CD4-positive, alpha-beta T cell (primary cell): Measurements from ENCODE around the gene MDM1. TPM values are rescaled to one million over a fixed set of nuclear protein-coding genes. Genes with fewer than 3 reads are reported as not detected.
A peak's percentile ranks its signal among the peaks of the same experiment; 100 is the strongest.

Source experiments
- ATAC-seq: fragments of 200-7000 bp; cut with Tn5 transposase; one replicate; pipeline ENCODE4 v1.10.0; 2022; ENCODE audit warnings: mild to moderate bottlenecking; ENCODE audit not compliant: poor library complexity
- CTCF ChIA-PET: fragments of 350-600 bp; sonication (Branson Sonifier 250); formaldehyde crosslinking; loops from one replicate; lab custom pipeline; 2021; ENCODE audit warnings: antibody characterized with exemption, inconsistent platforms; lab: Charles Lee
- POLR2A ChIA-PET: fragments of 350-600 bp; sonication (Branson Sonifier 250); formaldehyde crosslinking; loops from one replicate; lab custom pipeline; 2021; ENCODE audit warnings: antibody characterized with exemption, inconsistent platforms; lab: Charles Lee
- DNase-seq, 14 experiments: peaks; one replicate each; pipeline ENCODE4 v3.0.0-alpha.2; 2013 to 2020; ENCODE audit warnings: mixed read lengths in 2 of 14
- H3K27ac ChIP-seq, 2 donors: one replicate each; pipeline versions ENCODE4 v1.5.1 to v1.7.0; 2013; ENCODE audit warnings: low read length in 2 of 2, low read depth in 1 of 2, mild to moderate bottlenecking in 1 of 2
- H3K27me3 ChIP-seq, 2 experiments: 1 replicate in 1 of 2; 2 replicates in 1 of 2; pipeline versions ENCODE4 v1.6.1 to v1.7.0; 2013; ENCODE audit warnings: low read length in 2 of 2, control low read depth in 1 of 2, mild to moderate bottlenecking in 1 of 2, moderate library complexity in 1 of 2; ENCODE audit not compliant: insufficient read depth in 2 of 2, control insufficient read depth in 1 of 2
- H3K36me3 ChIP-seq: one replicate; pipeline ENCODE4 v1.6.1; 2013; ENCODE audit warnings: low read length, control low read depth; ENCODE audit not compliant: insufficient read depth
- H3K4me1 ChIP-seq: one replicate; pipeline ENCODE4 v1.6.1; 2013; ENCODE audit warnings: low read length, control low read depth; ENCODE audit not compliant: insufficient read depth
- H3K4me3 ChIP-seq: one replicate; pipeline ENCODE4 v1.5.1; 2013; ENCODE audit warnings: mild to moderate bottlenecking, low read length, moderate library complexity
- H3K9me3 ChIP-seq, 2 experiments: 1 replicate in 1 of 2; 2 replicates in 1 of 2; pipeline versions ENCODE4 v1.6.1 to v1.7.0; 2013; ENCODE audit warnings: low read length in 2 of 2, mild to moderate bottlenecking in 2 of 2, control low read depth in 1 of 2, moderate library complexity in 1 of 2; ENCODE audit not compliant: control insufficient read depth in 1 of 2, insufficient read depth in 1 of 2
- H3K27ac Mint-ChIP-seq: one replicate; pipeline ENCODE4 v1.8.0; 2020; ENCODE audit warnings: mixed read lengths
- H3K27me3 Mint-ChIP-seq: one replicate; pipeline ENCODE4 v1.8.0; 2021; ENCODE audit warnings: mixed read lengths
- H3K36me3 Mint-ChIP-seq: one replicate; pipeline ENCODE4 v1.8.0; 2021; ENCODE audit warnings: low read depth, mixed read lengths
- H3K4me1 Mint-ChIP-seq: one replicate; pipeline ENCODE4 v1.8.0; 2021; ENCODE audit warnings: low read depth, mixed read lengths
- H3K4me3 Mint-ChIP-seq: one replicate; pipeline ENCODE4 v1.8.0; 2020; ENCODE audit warnings: mild to moderate bottlenecking, mixed read lengths
- H3K9me3 Mint-ChIP-seq: one replicate; pipeline ENCODE4 v1.8.0; 2020; ENCODE audit warnings: mixed read lengths
- CTCF ChIP-seq: fragments of 200-600 bp; IDR thresholded peaks from one replicate; pipeline ENCODE4 v1.8.0; 2022; ENCODE audit warnings: antibody characterized with exemption, mild to moderate bottlenecking
- intact Hi-C, 2 experiments: fragments of 100-400 bp; cut with DNase I in 1 of 2; cut with micrococcal nuclease in 1 of 2; formaldehyde crosslinking; loops; one replicate each; pipeline versions ENCODE4 v1.15.1 to v1.9.0; 2023 to 2025; cut with DNase I, micrococcal nuclease
- total RNA-seq, 174 experiments: library from RNA in 2 of 174; stranded (reverse) in 2 of 174; gene quantifications; one replicate each; pipeline ENCODE4 v1.2.3 and lab custom pipeline; 2021 to 2026

Gene MDM1
- total RNA-seq, 2 experiments from 2014 or later, result 11.0 to 11.6 TPM

GRCh38 chr12:68334132-68334531 lies 2.0 kb upstream of the MDM1 start:
- Histone ChIP-seq H3K4me3 (no peak overlapping the region), H3K27ac (no peak overlapping the region), H3K27me3 (no peaks in the 10 kb centered on the region), H3K36me3 (no peaks in the 10 kb centered on the region), H3K9me3 (no peaks in the 10 kb centered on the region), H3K4me1 (peaks cover 25% of the 10 kb centered on the region)
- DNase-seq (peak in 5 of 14 experiments; percentile 5 to 57 (median 26)), ATAC-seq (no peak)
- no peaks in the 10 kb centered on the region for H3K9me3 Mint-ChIP-seq
- no peak for TF ChIP-seq CTCF
- ChIA-PET POLR2A (interaction anchor here (0.7 to 1.5 kb wide), 6 partner anchors 31 to 1066 kb away, joined by 3 to 4 read pairs (median 3); partner anchors contain the start of genes MDM2 and SLC35E3), CTCF (interaction anchor here (1.1 kb wide), 1 partner anchor 25 kb away, joined by 3 read pairs; no protein-coding TSS in a partner anchor)
- H3K36me3 Mint-ChIP-seq, result peaks cover 15% of the 10 kb centered on the region
- intact Hi-C loops, result loop anchor here (5.0 kb wide), 3 partner anchors 157 to 1248 kb away; partner anchors contain the start of gene MDM2 (in 1 of the 2)
- peak overlapping the region; percentile 82 for H3K4me3 Mint-ChIP-seq
- H3K27ac Mint-ChIP-seq, result peak overlapping the region; percentile 84
- peaks cover 46% of the 10 kb centered on the region for H3K4me1 Mint-ChIP-seq
- no peaks in the 10 kb centered on the region for H3K27me3 Mint-ChIP-seq

- Histone ChIP-seq H3K27me3 (no peaks in the 10 kb centered on the region), H3K4me1 (peaks cover 25% of the 10 kb centered on the region), H3K9me3 (no peaks in the 10 kb centered on the region), H3K4me3 (peak overlapping the region; percentile 66), H3K36me3 (no peaks in the 10 kb centered on the region), H3K27ac (peak overlapping the region; percentile 30 to 66)
- Mint-ChIP-seq H3K4me1 (peaks cover 52% of the 10 kb centered on the region), H3K27me3 (no peaks in the 10 kb centered on the region), H3K27ac (peak overlapping the region; percentile 84), H3K4me3 (peak overlapping the region; percentile 91), H3K36me3 (peaks cover 22% of the 10 kb centered on the region), H3K9me3 (no peaks in the 10 kb centered on the region)
- POLR2A ChIA-PET, result interaction anchor here (0.6 to 2.2 kb wide), 8 partner anchors 206 to 1064 kb away, joined by 3 to 16 read pairs (median 4); partner anchors contain the start of genes MDM2, RAP1B and SLC35E3
- no peak for TF ChIP-seq CTCF
- ATAC-seq (no peak), DNase-seq (no peak)
- intact Hi-C loops, result loop anchor here (5.0 kb wide), 3 partner anchors 156 to 1249 kb away; partner anchors contain the start of gene MDM2 (in 1 of the 2)
- CTCF ChIA-PET, result no interaction called here
Observed at GRCh38 chr12:68332728-68333630, 817 bp upstream of the MDM1 start.

- ChIA-PET CTCF (interaction anchor here (0.6 to 1.5 kb wide), 4 partner anchors 12 to 1061 kb away, joined by 3 read pairs; no protein-coding TSS in a partner anchor), POLR2A (interaction anchor here (0.6 to 2.2 kb wide), 10 partner anchors 10 to 976 kb away, joined by 3 to 16 read pairs (median 4); partner anchors contain the start of genes MDM2, NUP107, RAP1B and SLC35E3)
- Mint-ChIP-seq H3K4me1 (peaks cover 59% of the 10 kb centered on the region), H3K36me3 (peaks cover 37% of the 10 kb centered on the region), H3K27ac (peak overlapping the region; percentile 84), H3K27me3 (no peaks in the 10 kb centered on the region), H3K9me3 (no peaks in the 10 kb centered on the region), H3K4me3 (peak overlapping the region; percentile 91)
- no peak for TF ChIP-seq CTCF
- peaks cover 25% of the 10 kb centered on the region for H3K4me1 ChIP-seq
- ATAC-seq (no peak), DNase-seq (peak in 1 of 14 experiments; percentile 28)
- peak overlapping the region in 1 of 2 donors; percentile 26 for H3K27ac ChIP-seq
- H3K4me3 ChIP-seq, result peak overlapping the region; percentile 66
- peaks cover 9% of the 10 kb centered on the region for H3K36me3 ChIP-seq
- H3K27me3 ChIP-seq, result no peaks in the 10 kb centered on the region
- intact Hi-C loops, result loop anchor here (5.0 kb wide), 3 partner anchors 154 to 1251 kb away; partner anchors contain the start of gene MDM2 (in 1 of the 2)
- no peaks in the 10 kb centered on the region for H3K9me3 ChIP-seq
Observed at GRCh38 chr12:68331500-68331868, 678 bp downstream of the MDM1 start.
